ENCODE measurements around the gene THEMIS.

DNA sequence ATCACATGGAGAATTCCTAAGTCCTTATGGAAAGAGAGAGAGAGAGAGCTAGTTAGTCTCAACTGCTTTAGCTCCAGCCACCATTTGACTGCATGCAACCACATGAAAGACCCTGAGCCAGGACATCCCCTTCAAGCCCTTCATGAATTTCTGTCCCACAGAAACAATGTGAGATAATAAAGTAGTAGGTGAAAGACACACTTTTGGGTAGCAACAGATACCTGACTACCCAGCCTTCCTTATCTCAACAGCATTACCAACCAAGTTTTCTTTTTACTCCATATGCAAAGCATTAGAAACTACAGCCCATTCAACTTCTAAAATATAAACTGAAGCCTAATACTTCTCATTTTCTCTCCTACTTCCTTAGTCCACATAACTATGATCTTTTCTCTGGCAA is 23.2 kb upstream of the THEMIS start:
- TF ChIP-seq, protein P1, sequence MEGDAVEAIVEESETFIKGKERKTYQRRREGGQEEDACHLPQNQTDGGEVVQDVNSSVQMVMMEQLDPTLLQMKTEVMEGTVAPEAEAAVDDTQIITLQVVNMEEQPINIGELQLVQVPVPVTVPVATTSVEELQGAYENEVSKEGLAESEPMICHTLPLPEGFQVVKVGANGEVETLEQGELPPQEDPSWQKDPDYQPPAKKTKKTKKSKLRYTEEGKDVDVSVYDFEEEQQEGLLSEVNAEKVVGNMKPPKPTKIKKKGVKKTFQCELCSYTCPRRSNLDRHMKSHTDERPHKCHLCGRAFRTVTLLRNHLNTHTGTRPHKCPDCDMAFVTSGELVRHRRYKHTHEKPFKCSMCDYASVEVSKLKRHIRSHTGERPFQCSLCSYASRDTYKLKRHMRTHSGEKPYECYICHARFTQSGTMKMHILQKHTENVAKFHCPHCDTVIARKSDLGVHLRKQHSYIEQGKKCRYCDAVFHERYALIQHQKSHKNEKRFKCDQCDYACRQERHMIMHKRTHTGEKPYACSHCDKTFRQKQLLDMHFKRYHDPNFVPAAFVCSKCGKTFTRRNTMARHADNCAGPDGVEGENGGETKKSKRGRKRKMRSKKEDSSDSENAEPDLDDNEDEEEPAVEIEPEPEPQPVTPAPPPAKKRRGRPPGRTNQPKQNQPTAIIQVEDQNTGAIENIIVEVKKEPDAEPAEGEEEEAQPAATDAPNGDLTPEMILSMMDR (IDR thresholded peaks at IDR 0.05), result no peak
- TF ChIP-seq POLR2A (IDR thresholded peaks at IDR 0.05), result no peak
